Gastroesophageal sphincter (tissue), 3 donors: ENCODE results near the gene ITK.

Source experiments
- EP300 ChIP-seq: sonication (generic); formaldehyde crosslinking; IDR thresholded peaks from one replicate; pipeline ENCODE4 v1.6.1; 2017; ENCODE audit warnings: antibody characterized with exemption, mild to moderate bottlenecking
- POLR2A ChIP-seq, 2 donors: fragments of 450-650 bp; IDR thresholded peaks; one replicate each; pipeline ENCODE4 v1.6.1; 2017; ENCODE audit warnings: antibody characterized with exemption in 2 of 2, mild to moderate bottlenecking in 2 of 2, moderate library complexity in 1 of 2
- POLR2AphosphoS5 ChIP-seq: sonication (generic); formaldehyde crosslinking; IDR thresholded peaks from one replicate; pipeline ENCODE4 v1.6.1; 2017; ENCODE audit warnings: antibody characterized with exemption
- TF ChIP-seq, protein P1 (sequence below), 4 experiments: fragments of 200-600 bp in 2 of 4; fragments of 450-650 bp in 2 of 4; sonication (generic) in 1 of 4; IDR thresholded peaks; one replicate each; pipeline ENCODE4 v1.5.1; 2017 to 2019; ENCODE audit warnings: antibody characterized with exemption in 4 of 4, mild to moderate bottlenecking in 2 of 4, moderate library complexity in 2 of 4

DNA sequence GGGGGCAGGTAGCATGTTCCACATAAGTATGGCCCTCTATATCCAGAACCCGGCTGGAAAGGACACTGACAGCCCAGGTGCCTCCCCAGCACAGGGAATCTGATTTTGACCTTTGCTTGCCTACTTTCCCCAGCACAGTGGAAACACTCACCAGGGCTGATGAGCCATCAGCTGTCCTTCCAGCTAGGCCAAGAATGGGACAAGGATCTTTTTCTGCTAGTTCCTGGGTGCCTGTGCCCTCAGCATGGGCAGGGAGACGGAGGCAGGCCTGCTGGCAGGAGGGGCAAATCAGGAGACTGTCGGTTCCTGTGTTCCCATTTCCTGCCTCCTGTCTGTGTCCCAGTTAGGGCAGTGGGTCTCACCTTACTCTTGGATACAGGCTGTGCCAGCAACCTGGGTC lies 86.4 kb downstream of the ITK start:
- TF ChIP-seq POLR2AphosphoS5 (no peak), POLR2A (IDR thresholded peaks at IDR 0.05) (no peak), EP300 (no peak)
- TF ChIP-seq, protein P1, sequence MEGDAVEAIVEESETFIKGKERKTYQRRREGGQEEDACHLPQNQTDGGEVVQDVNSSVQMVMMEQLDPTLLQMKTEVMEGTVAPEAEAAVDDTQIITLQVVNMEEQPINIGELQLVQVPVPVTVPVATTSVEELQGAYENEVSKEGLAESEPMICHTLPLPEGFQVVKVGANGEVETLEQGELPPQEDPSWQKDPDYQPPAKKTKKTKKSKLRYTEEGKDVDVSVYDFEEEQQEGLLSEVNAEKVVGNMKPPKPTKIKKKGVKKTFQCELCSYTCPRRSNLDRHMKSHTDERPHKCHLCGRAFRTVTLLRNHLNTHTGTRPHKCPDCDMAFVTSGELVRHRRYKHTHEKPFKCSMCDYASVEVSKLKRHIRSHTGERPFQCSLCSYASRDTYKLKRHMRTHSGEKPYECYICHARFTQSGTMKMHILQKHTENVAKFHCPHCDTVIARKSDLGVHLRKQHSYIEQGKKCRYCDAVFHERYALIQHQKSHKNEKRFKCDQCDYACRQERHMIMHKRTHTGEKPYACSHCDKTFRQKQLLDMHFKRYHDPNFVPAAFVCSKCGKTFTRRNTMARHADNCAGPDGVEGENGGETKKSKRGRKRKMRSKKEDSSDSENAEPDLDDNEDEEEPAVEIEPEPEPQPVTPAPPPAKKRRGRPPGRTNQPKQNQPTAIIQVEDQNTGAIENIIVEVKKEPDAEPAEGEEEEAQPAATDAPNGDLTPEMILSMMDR (IDR thresholded peaks at IDR 0.05), result no peak
